ENCODE results near the gene HIVEP3.

The HIVEP3 gene

DNA sequence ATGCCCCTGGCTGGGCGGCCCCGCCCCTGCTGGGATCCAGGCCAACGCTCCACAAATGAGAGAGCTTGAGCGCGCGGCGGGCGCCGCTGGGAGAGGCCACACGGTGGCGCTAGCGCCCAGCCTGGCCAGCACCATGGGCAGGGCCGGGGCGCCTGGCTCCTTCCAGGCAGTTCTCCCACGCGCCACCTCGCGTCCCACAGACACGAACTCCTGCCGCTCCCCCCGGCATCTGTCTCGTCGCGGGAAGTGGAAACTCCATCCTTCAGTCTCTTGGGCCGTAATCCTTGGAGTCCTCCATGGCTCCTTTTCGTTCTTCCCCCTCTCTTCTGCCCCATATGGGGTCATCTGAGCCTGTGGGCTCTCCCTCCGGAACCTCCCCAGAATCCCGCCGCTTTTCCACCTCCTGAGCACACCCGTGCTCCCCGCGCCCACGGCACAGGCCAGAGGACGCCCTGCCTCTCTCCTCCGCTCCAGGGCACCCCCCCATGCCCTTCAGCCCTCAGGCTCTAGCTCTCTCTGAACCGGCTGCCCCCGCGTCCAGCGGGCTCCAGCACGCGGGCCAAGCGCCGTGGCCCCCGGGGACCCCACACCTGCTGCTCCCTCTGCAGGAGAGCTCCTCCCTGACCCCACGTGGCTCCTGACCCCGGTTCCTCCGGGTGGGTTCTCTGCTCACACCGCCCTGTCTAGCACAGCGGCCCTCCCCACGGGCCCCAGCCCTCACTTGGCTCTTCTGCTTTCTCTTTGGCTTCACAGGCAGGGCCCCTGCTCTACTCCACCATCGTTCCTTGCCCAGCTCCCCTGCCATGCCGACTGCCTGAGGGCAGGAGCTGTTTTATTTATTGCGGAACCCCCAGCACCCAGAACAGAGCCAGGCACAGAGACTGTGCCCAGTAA lies 402.3 kb downstream of the HIVEP3 start:
- peaks cover 7% of the 10 kb centered on the region for H3K4me1 Mint-ChIP-seq
- H3K9me3 Mint-ChIP-seq = no peaks in the 10 kb centered on the region
- ATAC-seq = peak; percentile 82
- no peak overlapping the region for H3K27ac Mint-ChIP-seq
- DNase-seq (ENCODE audit: low spot score in 2 of 2) = peak; percentile 69 to 78
- H3K36me3 Mint-ChIP-seq = peaks cover 53% of the 10 kb centered on the region
- peak overlapping the region; percentile 7 for H3K4me3 Mint-ChIP-seq

- no peaks in the 10 kb centered on the region for H3K9me3 Mint-ChIP-seq
- H3K36me3 Mint-ChIP-seq = peaks cover 54% of the 10 kb centered on the region
- peaks cover 7% of the 10 kb centered on the region for H3K4me1 Mint-ChIP-seq
- ATAC-seq = no peak
- H3K4me3 Mint-ChIP-seq = no peak overlapping the region
- H3K27ac Mint-ChIP-seq = no peak overlapping the region
- no peak for DNase-seq (ENCODE audit: low spot score in 2 of 2)
These were observed 402.9 kb downstream of the HIVEP3 start for GRCh38 chr1:41515778-41516167.

GRCh38 chr1:41515131-41515678 lies 403.5 kb downstream of the HIVEP3 start:
- ATAC-seq (no peak), DNase-seq (ENCODE audit: low spot score in 2 of 2) (no peak)
- Mint-ChIP-seq H3K36me3 (peaks cover 57% of the 10 kb centered on the region), H3K4me1 (peaks cover 7% of the 10 kb centered on the region), H3K27ac (no peak overlapping the region), H3K9me3 (no peaks in the 10 kb centered on the region), H3K4me3 (no peak overlapping the region)

GRCh38 chr1:41514381-41514780 lies 404.3 kb downstream of the HIVEP3 start:
- H3K27ac Mint-ChIP-seq = no peak overlapping the region
- H3K4me1 Mint-ChIP-seq = peaks cover under 1% of the 10 kb centered on the region
- peaks cover 66% of the 10 kb centered on the region for H3K36me3 Mint-ChIP-seq
- ATAC-seq (no peak), DNase-seq (ENCODE audit: low spot score in 2 of 2) (no peak)
- no peak overlapping the region for H3K4me3 Mint-ChIP-seq
- no peaks in the 10 kb centered on the region for H3K9me3 Mint-ChIP-seq

GRCh38 chr1:41513383-41513735 lies 405.4 kb downstream of the HIVEP3 start:
- Mint-ChIP-seq H3K4me1 (no peaks in the 10 kb centered on the region), H3K4me3 (no peak overlapping the region), H3K9me3 (no peaks in the 10 kb centered on the region), H3K27ac (no peak overlapping the region), H3K36me3 (peaks cover 64% of the 10 kb centered on the region)
- DNase-seq (ENCODE audit: low spot score in 2 of 2) = peak in 1 of 2 donors; percentile 66
- ATAC-seq = no peak

DNA sequence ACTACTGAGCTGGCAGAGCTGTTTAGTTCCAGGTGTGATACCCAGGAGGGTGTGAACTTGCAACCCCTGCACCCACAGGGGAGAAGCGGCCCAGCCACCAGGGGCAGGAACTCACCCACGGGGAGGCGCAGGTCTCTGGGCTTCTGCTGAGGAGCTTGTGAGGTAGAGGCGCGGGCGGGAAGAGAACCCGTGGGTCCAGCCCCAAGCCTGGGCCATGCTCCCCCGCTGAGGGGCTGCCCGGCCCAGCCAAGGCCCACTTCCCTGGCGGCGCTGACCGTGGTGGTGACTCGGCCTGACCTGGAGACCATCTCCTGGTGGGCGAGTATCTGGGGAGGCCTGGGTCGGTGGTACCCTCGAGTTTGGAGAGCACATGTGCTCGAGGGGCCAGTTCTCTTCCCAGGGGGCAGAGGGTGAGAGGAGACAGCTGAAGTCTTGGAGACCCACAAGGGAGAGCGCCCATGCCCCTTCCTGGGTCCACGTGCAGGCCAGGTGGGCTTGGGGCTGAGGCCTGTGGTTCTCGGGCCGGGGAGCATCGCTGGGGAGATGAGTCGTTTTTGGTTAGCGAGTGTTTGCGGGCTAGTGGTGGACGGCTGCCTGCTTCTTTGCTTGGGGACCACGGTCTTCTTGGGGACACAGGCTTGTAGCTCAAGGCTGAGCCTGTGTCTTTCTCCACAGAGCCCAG lies 405.9 kb downstream of the HIVEP3 start:
- Mint-ChIP-seq H3K4me1 (no peaks in the 10 kb centered on the region), H3K27ac (peak overlapping the region; percentile 37), H3K36me3 (peaks cover 59% of the 10 kb centered on the region), H3K9me3 (no peaks in the 10 kb centered on the region), H3K4me3 (no peak overlapping the region)
- ATAC-seq (no peak), DNase-seq (ENCODE audit: low spot score in 2 of 2) (no peak)

- Mint-ChIP-seq H3K36me3 (peaks cover 69% of the 10 kb centered on the region), H3K4me3 (no peak overlapping the region), H3K27ac (no peak overlapping the region), H3K4me1 (no peaks in the 10 kb centered on the region), H3K9me3 (no peaks in the 10 kb centered on the region)
- ATAC-seq = no peak
- no peak for DNase-seq (ENCODE audit: low spot score in 2 of 2)
These were observed 407.5 kb downstream of the HIVEP3 start for GRCh38 chr1:41511239-41511540.

- H3K4me1 Mint-ChIP-seq = no peaks in the 10 kb centered on the region
- H3K9me3 Mint-ChIP-seq = no peaks in the 10 kb centered on the region
- H3K4me3 Mint-ChIP-seq = no peak overlapping the region
- peak overlapping the region; percentile 69 for H3K27ac Mint-ChIP-seq
- peak; percentile 14 for ATAC-seq
- no peak for DNase-seq (ENCODE audit: low spot score in 2 of 2)
- peaks cover 71% of the 10 kb centered on the region for H3K36me3 Mint-ChIP-seq
These were observed 408.0 kb downstream of the HIVEP3 start for GRCh38 chr1:41510531-41511238.

GRCh38 chr1:41509270-41509671 lies 409.5 kb downstream of the HIVEP3 start:
- Mint-ChIP-seq H3K27ac (peak overlapping the region; percentile 69), H3K4me1 (peaks cover 12% of the 10 kb centered on the region), H3K4me3 (no peak overlapping the region), H3K9me3 (no peaks in the 10 kb centered on the region), H3K36me3 (peaks cover 78% of the 10 kb centered on the region)
- no peak for ATAC-seq
- no peak for DNase-seq (ENCODE audit: low spot score in 2 of 2)

DNA sequence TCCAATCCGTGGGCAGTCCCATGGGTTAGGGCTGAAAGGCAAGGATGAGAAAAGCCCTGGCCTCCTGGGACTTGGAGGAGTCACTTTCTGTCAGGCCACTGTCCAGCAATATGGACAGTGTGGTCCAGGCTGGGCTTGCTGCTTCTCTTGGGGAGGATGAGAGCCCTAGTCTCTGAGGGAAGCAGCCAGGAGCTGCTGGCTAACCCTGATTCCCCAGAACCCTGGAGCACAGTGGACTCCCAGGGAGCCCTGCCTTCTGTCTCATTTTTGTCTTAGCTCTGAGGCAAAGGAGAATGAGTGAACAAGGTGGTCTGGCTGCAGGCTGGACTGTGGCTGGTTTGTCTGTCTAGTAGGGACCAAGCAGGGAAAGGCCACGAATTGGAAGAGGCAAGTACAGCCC lies 410.4 kb downstream of the HIVEP3 start:
- ATAC-seq = no peak
- no peak for DNase-seq (ENCODE audit: low spot score in 2 of 2)
- peaks cover 79% of the 10 kb centered on the region for H3K36me3 Mint-ChIP-seq
- H3K4me3 Mint-ChIP-seq = no peak overlapping the region
- peaks cover 15% of the 10 kb centered on the region for H3K4me1 Mint-ChIP-seq
- no peaks in the 10 kb centered on the region for H3K9me3 Mint-ChIP-seq
- peak overlapping the region; percentile 69 for H3K27ac Mint-ChIP-seq

DNA sequence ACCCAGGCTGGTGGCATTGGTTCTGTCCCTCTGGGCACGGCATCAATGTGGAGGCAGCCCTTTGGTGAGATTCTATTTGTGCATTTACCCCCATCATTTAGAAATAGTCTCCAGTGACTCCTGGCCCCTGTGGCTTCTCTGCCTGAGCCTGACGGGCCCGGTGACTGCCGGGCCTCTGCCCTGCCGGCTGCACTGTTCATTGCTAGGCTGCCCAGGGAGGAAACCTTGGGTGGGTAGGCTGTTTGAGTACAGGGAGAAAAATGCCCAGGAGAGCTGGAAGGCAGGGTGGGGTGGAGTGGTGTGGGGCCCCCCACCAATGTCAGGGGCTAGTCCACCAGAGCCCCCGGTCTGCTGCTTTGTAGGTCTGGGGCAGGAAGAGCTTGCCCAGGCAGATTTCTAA lies 410.9 kb downstream of the HIVEP3 start:
- no peak for DNase-seq (ENCODE audit: low spot score in 2 of 2)
- no peaks in the 10 kb centered on the region for H3K9me3 Mint-ChIP-seq
- H3K36me3 Mint-ChIP-seq = peaks cover 76% of the 10 kb centered on the region
- H3K4me1 Mint-ChIP-seq = peaks cover 15% of the 10 kb centered on the region
- H3K27ac Mint-ChIP-seq = peak overlapping the region; percentile 69
- H3K4me3 Mint-ChIP-seq = no peak overlapping the region
- no peak for ATAC-seq

DNA sequence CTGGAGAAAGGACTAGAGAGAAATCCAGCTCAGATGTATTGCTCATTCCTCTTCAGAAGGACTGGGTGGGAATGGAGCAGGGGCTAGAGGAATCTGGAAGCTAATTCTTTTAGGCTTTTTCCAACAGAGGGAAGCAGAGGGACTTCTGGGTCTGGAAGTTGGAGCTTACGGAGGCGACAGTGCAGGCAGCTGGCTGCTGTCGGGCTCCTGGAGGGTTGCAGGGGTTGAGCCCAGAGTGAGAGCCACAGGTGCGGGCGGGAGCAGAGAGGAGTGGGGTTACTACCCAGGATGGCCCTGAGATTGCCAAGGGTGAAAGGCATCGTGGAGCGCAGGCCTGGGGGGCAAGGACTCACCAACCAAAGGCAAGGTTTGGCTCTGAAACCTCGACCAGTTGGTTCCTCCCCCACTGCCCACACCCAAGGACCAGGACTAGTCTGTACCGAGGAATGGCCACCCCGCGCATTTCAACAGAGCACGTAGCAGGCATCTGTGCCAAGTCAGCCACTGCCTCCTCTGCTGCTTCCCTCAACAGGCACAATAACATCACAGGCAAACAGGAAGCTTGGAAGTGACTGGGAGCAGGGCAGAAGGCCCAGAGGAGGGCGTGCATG lies 411.5 kb downstream of the HIVEP3 start:
- H3K9me3 Mint-ChIP-seq = no peaks in the 10 kb centered on the region
- DNase-seq (ENCODE audit: low spot score in 2 of 2) = no peak
- peaks cover 69% of the 10 kb centered on the region for H3K36me3 Mint-ChIP-seq
- H3K4me3 Mint-ChIP-seq = no peak overlapping the region
- H3K4me1 Mint-ChIP-seq = peaks cover 15% of the 10 kb centered on the region
- no peak for ATAC-seq
- peak overlapping the region; percentile 34 for H3K27ac Mint-ChIP-seq

DNA sequence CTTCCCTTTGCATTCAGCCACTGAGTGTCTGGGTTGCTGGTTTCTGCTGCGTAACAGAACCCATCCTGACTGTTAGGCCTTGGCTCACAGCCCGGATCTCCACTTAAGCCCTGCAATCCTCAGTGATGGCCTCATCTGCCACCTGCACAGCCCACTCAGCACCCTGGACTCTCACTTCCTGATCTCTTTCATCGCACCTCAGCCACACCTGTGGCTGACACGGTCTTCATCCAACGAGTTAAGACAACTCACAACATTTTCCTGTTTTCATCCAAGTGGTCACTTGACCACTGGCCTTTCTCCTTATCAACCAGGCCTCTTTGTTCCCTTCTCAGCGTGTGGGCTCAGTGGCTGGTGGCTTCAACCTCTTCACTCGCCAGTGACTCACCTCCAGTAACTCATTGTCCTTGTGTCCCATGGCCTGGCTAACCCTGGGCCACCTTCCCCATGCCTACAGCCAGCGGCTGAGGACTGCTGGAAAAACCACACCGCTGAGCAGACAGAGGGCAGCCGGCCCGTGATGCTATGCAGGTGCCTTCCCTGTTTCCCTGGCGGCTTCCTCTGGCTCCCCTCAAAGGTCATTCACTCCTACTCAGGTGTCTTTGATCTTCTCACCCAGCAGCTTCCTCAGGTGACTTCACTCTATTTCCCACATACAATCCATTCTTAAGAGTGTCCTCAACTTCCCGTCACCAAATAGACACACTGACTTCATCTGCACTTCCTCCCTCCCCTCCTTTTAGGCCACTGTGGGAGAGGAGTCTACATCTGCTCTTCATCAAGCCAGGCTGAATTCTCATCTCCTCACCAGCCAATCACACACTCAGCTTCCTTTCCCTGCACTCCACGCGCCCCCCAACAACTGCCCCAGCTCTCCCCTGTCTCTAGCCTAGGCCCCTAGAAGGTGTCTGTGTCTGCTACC lies 414.3 kb downstream of the HIVEP3 start:
- DNase-seq (ENCODE audit: low spot score in 2 of 2) (no peak), ATAC-seq (no peak)
- H3K4me1 Mint-ChIP-seq = peaks cover 15% of the 10 kb centered on the region
- no peaks in the 10 kb centered on the region for H3K9me3 Mint-ChIP-seq
- H3K27ac Mint-ChIP-seq = peak overlapping the region; percentile 65
- H3K36me3 Mint-ChIP-seq = peaks cover 42% of the 10 kb centered on the region
- H3K4me3 Mint-ChIP-seq = no peak overlapping the region

GRCh38 chr1:41503538-41504113 lies 415.1 kb downstream of the HIVEP3 start:
- no peak overlapping the region for H3K4me3 Mint-ChIP-seq
- peaks cover 17% of the 10 kb centered on the region for H3K4me1 Mint-ChIP-seq
- no peak for DNase-seq (ENCODE audit: low spot score in 2 of 2)
- ATAC-seq = no peak
- H3K27ac Mint-ChIP-seq = peak overlapping the region; percentile 65
- H3K36me3 Mint-ChIP-seq = peaks cover 38% of the 10 kb centered on the region
- no peaks in the 10 kb centered on the region for H3K9me3 Mint-ChIP-seq
